Endothelial cell of umbilical vein (primary cell): ENCODE measurements around the gene PRR14. TPM values are rescaled to one million over a fixed set of nuclear protein-coding genes. Genes with fewer than 3 reads are reported as not detected.

ENCODE experiments used
- BruUV-seq: library from RNA; stranded (reverse); fragments of 400-500 nt; replicated peaks from 2 replicates; lab custom pipeline; 2021; lab: Mats Ljungman, UMichigan
- CTCF ChIA-PET: fragments of 300-600, 350-600 bp; sonication (Branson Sonifier 250); formaldehyde crosslinking; loops from one replicate; lab custom pipeline; 2021; ENCODE audit warnings: antibody characterized with exemption, inconsistent platforms; lab: Charles Lee
- POLR2A ChIA-PET: fragments of 300-600, 350-600 bp; sonication (Branson Sonifier 250); formaldehyde crosslinking; loops from one replicate; lab custom pipeline; 2021; ENCODE audit warnings: antibody characterized with exemption, inconsistent platforms; lab: Charles Lee
- DNase-seq: peaks from one replicate; pipeline ENCODE4 v3.0.0-alpha.2; 2011; ENCODE audit warnings: low read depth, low spot score
- FAIRE-seq: peaks from 2 replicates; lab custom pipeline; 2011; peaks lifted over from hg19 to GRCh38; lab: Jason Lieb, UNC
- H2AFZ ChIP-seq: 2 replicates; pipeline ENCODE4 v1.6.0; 2012; ENCODE audit warnings: low read depth, low read length, control low read depth, inconsistent platforms
- H3K27ac ChIP-seq: 2 replicates; pipeline ENCODE4 v1.5.1; 2011; ENCODE audit warnings: low read depth, mild to moderate bottlenecking, control low read depth, low read length, moderate library complexity; ENCODE audit not compliant: insufficient read depth
- H3K27me3 ChIP-seq, 2 experiments: 2 replicates each; pipeline versions ENCODE4 v1.6.0 to v1.6.1; 2011; ENCODE audit warnings: low read length in 2 of 2, mixed read lengths in 1 of 2; ENCODE audit not compliant: control insufficient read depth in 2 of 2, insufficient read depth in 2 of 2
- H3K36me3 ChIP-seq, 2 experiments: 2 replicates in 1 of 2; 3 replicates in 1 of 2; pipeline ENCODE4 v1.5.1; 2011; ENCODE audit warnings: low read length in 2 of 2, mild to moderate bottlenecking in 1 of 2, moderate library complexity in 1 of 2; ENCODE audit not compliant: control insufficient read depth in 2 of 2, insufficient read depth in 2 of 2; ENCODE audit errors: extremely low read depth in 1 of 2
- H3K4me1 ChIP-seq: 3 replicates; pipeline ENCODE4 v1.5.1; 2011; ENCODE audit warnings: mild to moderate bottlenecking, low read length; ENCODE audit not compliant: control insufficient read depth, insufficient read depth; ENCODE audit errors: extremely low read depth
- H3K4me2 ChIP-seq: 2 replicates; pipeline ENCODE4 v1.6.1; 2011; ENCODE audit warnings: low read length, control low read depth, mixed read lengths; ENCODE audit not compliant: insufficient read depth
- H3K4me3 ChIP-seq, 3 experiments: fragments of 200-600 bp in 1 of 3; sonication (generic), shearing (Covaris generic) in 1 of 3; replicated peaks in 1 of 3; 2 replicates each; pipeline ENCODE4 v1.5.1; 2011 to 2016; ENCODE audit warnings: control low read depth in 3 of 3, low read length in 3 of 3, mild to moderate bottlenecking in 2 of 3, inconsistent platforms in 1 of 3, low read depth in 1 of 3, moderate library complexity in 1 of 3; ENCODE audit not compliant: insufficient read depth in 1 of 3
- H3K79me2 ChIP-seq: 2 replicates; pipeline ENCODE4 v1.6.0; 2012; ENCODE audit warnings: low read length, inconsistent platforms; ENCODE audit not compliant: control insufficient read depth, insufficient read depth
- H3K9ac ChIP-seq: replicated peaks from 2 replicates; pipeline ENCODE3; 2011; ENCODE audit warnings: low read length, control low read depth; ENCODE audit not compliant: insufficient read depth; ENCODE audit errors: extremely low read depth
- H3K9me1 ChIP-seq: replicated peaks from 3 replicates; pipeline ENCODE4 v1.6.0; 2011; ENCODE audit warnings: mild to moderate bottlenecking, low read length; ENCODE audit not compliant: control insufficient read depth, insufficient read depth; ENCODE audit errors: extremely low read depth
- H3K9me3 ChIP-seq: replicated peaks from 2 replicates; pipeline ENCODE4 v1.5.1; 2012; ENCODE audit warnings: low read length, inconsistent platforms; ENCODE audit not compliant: control insufficient read depth, insufficient read depth
- H4K20me1 ChIP-seq: replicated peaks from 2 replicates; pipeline ENCODE3; 2011; ENCODE audit warnings: mild to moderate bottlenecking, low read length; ENCODE audit not compliant: control insufficient read depth, insufficient read depth; ENCODE audit errors: extremely low read depth
- CTCF ChIP-seq, 2 donors: IDR thresholded peaks; 1 replicate in 1 of 2; 2 replicates in 1 of 2; pipeline ENCODE4 v1.5.1; 2011; ENCODE audit warnings: low read length in 2 of 2, mild to moderate bottlenecking in 2 of 2, moderate library complexity in 2 of 2, control low read depth in 1 of 2, inconsistent platforms in 1 of 2, low read depth in 1 of 2; ENCODE audit not compliant: insufficient read depth in 1 of 2; ENCODE audit errors: extremely low read depth in 1 of 2
- EZH2 ChIP-seq: IDR thresholded peaks from 2 replicates; pipeline ENCODE4 v1.6.1; 2012; ENCODE audit warnings: borderline replicate concordance, low read depth, mild to moderate bottlenecking, moderate library complexity, low read length, inconsistent platforms; ENCODE audit not compliant: severe bottlenecking
- FOS ChIP-seq: IDR thresholded peaks from 2 replicates; pipeline ENCODE4 v1.6.1; 2011; ENCODE audit warnings: mild to moderate bottlenecking, low read length, moderate library complexity, borderline replicate concordance; ENCODE audit not compliant: insufficient read depth
- GATA2 ChIP-seq: IDR thresholded peaks from 2 replicates; pipeline ENCODE4 v1.7.0; 2011; ENCODE audit warnings: low read depth, mild to moderate bottlenecking, moderate library complexity, mixed read lengths, low read length; ENCODE audit not compliant: insufficient read length, insufficient read depth
- JUN ChIP-seq: IDR thresholded peaks from 2 replicates; pipeline ENCODE4 v1.6.1; 2011; ENCODE audit warnings: borderline replicate concordance, low read depth; ENCODE audit not compliant: insufficient read length, insufficient read depth
- MYC ChIP-seq: IDR thresholded peaks from one replicate; pipeline ENCODE4 v1.6.1; 2011; ENCODE audit warnings: mild to moderate bottlenecking, low read depth, low read length
- POLR2A ChIP-seq: IDR thresholded peaks from 2 replicates; pipeline ENCODE4 v1.6.1; 2012; ENCODE audit warnings: low read depth, mild to moderate bottlenecking, control low read depth, low read length
- POLR2AphosphoS5 ChIP-seq: IDR thresholded peaks from 2 replicates; pipeline ENCODE4 v1.6.1; 2012; ENCODE audit warnings: low read depth, mild to moderate bottlenecking, control low read depth, low read length, moderate library complexity; ENCODE audit not compliant: insufficient read depth
- dilution Hi-C: fragments of 300-500 bp; cut with MboI; formaldehyde crosslinking; loops from one replicate; pipeline ENCODE4 v1.15.0; 2019; ENCODE audit warnings: low sequenced_read_pairs; ENCODE audit not compliant: extremely low pct_ligation_motif_present
- intact Hi-C: fragments of 100-400 bp; cut with micrococcal nuclease; formaldehyde crosslinking; loops from one replicate; pipeline ENCODE4 v1.10.0; 2022
- polyA plus RNA-seq, 4 experiments: library from polyadenylated mRNA; depleted of rRNA in 3 of 4; stranded (reverse) in 3 of 4; unstranded in 1 of 4; fragments of >200 nt; gene quantifications; 2 replicates each; pipeline versions ENCODE4 v1.2.1 to v1.2.3, GENCODE V29; 2011 to 2012; ENCODE audit warnings: missing spikeins in 1 of 4
- total RNA-seq: library from RNA; stranded (reverse); gene quantifications from 2 replicates; pipeline ENCODE4 v1.2.3, GENCODE V29; 2021
- TF ChIP-seq, protein P1 (sequence below): IDR thresholded peaks from 2 replicates; pipeline ENCODE4 v1.6.1; 2011; ENCODE audit not compliant: insufficient read depth, insufficient read length

Gene PRR14
- total and polyA plus RNA-seq, 2 donors (not counting 3 experiments of a cell fraction or from before 2014, with no cell fraction given) = 17.0 to 70.0 TPM

GRCh38 chr16:30621765-30622164 is 29.0 kb upstream of the PRR14 start:
- FAIRE-seq = no peak

More at GRCh38 chr16:30621765-30622164, 29.0 kb upstream of the PRR14 start:
- TF ChIP-seq JUN (no peak), MYC (no peak), EZH2 (no peak), POLR2AphosphoS5 (no peak), FOS (no peak), GATA2 (no peak), POLR2A (no peak), CTCF (IDR thresholded peaks at IDR 0.05; ENCODE audit: extremely low read depth in 1 of 2, insufficient read depth in 1 of 2, low read depth in 1 of 2, low read length in 2 of 2) (no peak)
- TF ChIP-seq, protein P1, sequence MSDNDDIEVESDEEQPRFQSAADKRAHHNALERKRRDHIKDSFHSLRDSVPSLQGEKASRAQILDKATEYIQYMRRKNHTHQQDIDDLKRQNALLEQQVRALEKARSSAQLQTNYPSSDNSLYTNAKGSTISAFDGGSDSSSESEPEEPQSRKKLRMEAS = no peak
- H3K9me1 ChIP-seq = no peaks in the 10 kb centered on the region
- dilution Hi-C loops (no loop called here), intact Hi-C loops (no loop called here)
- no TSS peak for BruUV-seq
- no peak overlapping the region for H3K27ac ChIP-seq
- H3K9me3 ChIP-seq = no peaks in the 10 kb centered on the region
- no peaks in the 10 kb centered on the region for H4K20me1 ChIP-seq
- H3K4me1 ChIP-seq = no peaks in the 10 kb centered on the region
- ChIA-PET POLR2A (no interaction called here), CTCF (no interaction called here)
- H3K4me3 ChIP-seq = no peak overlapping the region
- H3K9ac ChIP-seq = no peak overlapping the region
- H3K27me3 ChIP-seq = peaks cover 12% of the 10 kb centered on the region in 2 experiments
- H2AFZ ChIP-seq = no peak overlapping the region
- no peaks in the 10 kb centered on the region for H3K79me2 ChIP-seq
- no peaks in the 10 kb centered on the region for H3K36me3 ChIP-seq
- no peak overlapping the region for H3K4me2 ChIP-seq
- no peak for DNase-seq
